ENCODE results near the gene NCAN.
A peak's percentile ranks its signal among the peaks of the same experiment; 100 is the strongest.
"Not testable (repeated sequence)": the region's sequence is repeated elsewhere in the genome, so short reads cannot be mapped to it uniquely, and the experiment has no call there.

NCAN gene

DNA sequence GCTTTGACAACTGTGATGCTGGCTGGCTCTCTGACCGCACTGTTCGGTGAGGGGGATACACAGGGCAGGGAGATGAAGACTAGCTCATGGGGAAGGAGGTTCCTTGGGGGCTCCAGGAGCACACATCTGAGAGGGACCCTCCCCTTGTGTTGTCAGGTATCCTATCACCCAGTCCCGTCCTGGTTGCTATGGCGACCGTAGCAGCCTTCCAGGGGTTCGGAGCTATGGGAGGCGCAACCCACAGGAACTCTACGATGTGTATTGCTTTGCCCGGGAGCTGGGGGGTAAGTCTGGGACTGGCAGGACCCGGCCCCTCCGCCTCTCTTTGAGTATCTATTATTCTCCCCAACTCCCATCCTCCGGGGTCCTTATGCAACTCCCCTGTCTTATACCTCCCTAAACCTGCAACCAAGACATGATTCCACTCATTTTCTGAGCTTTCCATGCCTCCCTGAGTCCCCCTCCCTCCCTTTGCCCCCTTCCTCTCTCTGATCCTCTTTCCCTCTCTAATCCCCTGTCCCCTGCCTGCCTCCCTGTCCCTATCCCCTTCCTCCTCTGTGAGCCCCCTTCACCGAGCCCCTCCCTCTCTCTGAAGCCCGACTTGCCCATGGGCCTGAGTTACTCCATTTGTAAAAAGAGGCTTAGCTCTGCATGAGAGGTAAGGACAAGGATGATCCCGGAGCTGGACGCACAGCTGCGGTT lies 12.5 kb downstream of the NCAN start:
- TF ChIP-seq ZNF274 (IDR thresholded peaks at IDR 0.05; ENCODE audit: low read depth, low read length): no peak
- no peak overlapping the region for H3K4me3 ChIP-seq (ENCODE audit: low read length)

DNA sequence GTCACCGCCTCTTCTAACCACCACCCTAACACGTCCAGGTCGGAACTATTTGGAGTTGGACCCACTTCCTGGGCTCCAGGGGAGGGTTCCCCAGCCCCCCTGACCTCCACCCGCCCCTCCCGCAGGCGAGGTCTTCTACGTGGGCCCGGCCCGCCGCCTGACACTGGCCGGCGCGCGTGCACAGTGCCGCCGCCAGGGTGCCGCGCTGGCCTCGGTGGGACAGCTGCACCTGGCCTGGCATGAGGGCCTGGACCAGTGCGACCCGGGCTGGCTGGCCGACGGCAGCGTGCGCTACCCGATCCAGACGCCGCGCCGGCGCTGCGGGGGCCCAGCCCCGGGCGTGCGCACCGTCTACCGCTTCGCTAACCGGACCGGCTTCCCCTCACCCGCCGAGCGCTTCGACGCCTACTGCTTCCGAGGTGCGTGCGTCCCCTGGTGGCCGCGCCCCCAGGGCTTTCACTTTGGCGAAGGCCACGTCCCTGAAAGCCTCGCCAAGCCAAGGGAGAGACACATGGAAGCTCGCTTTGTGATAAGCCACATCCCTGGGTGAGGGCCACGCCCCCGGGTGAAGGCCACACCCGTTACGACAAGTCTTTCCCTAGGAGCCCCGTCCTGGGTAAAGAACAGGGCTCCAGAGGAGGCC lies 13.2 kb downstream of the NCAN start:
- H3K4me3 ChIP-seq (ENCODE audit: low read length): peak overlapping the region; percentile 11; the same call in 1 of the 2 replicates
- no peak for TF ChIP-seq ZNF274 (IDR thresholded peaks at IDR 0.05; ENCODE audit: low read depth, low read length)

DNA sequence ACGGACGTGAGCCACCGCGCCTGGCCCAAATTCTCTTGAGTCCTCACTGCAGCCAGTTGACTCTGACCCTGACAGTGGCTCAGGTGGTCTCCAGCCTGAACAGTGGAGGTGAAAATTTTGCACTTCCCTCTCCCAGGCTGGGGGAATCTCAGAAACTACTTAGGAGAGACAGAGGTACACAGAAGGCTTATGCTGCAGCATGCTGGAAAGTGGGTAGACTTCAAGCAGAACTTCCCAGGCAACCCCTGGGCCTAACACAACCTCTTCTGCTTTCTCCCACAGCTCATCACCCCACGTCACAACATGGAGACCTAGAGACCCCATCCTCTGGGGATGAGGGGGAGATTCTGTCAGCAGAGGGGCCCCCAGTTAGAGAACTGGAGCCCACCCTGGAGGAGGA lies 14.4 kb downstream of the NCAN start:
- H3K4me3 ChIP-seq (ENCODE audit: low read length): no peak overlapping the region
- no peak for TF ChIP-seq ZNF274 (IDR thresholded peaks at IDR 0.05; ENCODE audit: low read depth, low read length)

DNA sequence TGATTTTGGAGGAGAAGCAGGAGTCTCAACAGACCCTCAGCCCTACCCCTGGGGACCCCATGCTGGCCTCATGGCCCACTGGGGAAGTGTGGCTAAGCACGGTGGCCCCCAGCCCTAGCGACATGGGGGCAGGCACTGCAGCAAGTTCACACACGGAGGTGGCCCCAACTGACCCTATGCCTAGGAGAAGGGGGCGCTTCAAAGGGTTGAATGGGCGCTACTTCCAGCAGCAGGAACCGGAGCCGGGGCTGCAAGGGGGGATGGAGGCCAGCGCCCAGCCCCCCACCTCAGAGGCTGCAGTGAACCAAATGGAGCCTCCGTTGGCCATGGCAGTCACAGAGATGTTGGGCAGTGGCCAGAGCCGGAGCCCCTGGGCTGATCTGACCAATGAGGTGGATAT lies 14.9 kb downstream of the NCAN start:
- TF ChIP-seq ZNF274 (IDR thresholded peaks at IDR 0.05; ENCODE audit: low read depth, low read length): no peak
- no peak overlapping the region for H3K4me3 ChIP-seq (ENCODE audit: low read length)

DNA sequence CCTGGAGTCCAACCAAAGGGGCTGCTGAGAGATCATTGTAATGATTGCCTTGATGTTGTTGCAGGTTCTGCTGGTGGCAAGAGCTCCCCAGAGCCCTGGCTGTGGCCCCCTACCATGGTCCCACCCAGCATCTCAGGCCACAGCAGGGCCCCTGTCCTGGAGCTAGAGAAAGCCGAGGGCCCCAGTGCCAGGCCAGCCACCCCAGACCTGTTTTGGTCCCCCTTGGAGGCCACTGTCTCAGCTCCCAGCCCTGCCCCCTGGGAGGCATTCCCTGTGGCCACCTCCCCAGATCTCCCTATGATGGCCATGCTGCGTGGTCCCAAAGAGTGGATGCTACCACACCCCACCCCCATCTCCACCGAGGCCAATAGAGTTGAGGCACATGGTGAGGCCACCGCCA lies 15.5 kb downstream of the NCAN start:
- no peak overlapping the region for H3K4me3 ChIP-seq (ENCODE audit: low read length)
- no peak for TF ChIP-seq ZNF274 (IDR thresholded peaks at IDR 0.05; ENCODE audit: low read depth, low read length)

DNA sequence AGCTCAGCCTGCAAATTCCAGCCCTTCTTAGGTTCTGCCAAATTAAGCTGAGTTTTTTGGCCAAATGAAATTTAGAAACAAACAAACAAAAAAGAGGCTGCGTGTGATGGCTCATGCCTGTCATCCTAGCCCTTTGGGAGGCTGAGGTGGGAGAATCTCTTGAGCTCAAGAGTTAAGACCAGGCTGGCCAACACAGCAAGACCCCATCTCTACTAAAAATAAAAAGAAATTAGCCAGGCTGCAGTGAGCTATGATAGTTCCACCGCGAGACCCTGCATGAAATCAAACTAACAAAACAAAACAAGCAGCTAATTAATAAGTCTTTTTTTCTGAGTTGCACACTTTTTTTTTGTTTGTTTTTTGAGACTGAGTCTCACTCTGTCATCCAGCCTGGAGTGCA lies 17.9 kb downstream of the NCAN start:
- H3K4me3 ChIP-seq (ENCODE audit: low read length): no peak overlapping the region
- no peak for TF ChIP-seq ZNF274 (IDR thresholded peaks at IDR 0.05; ENCODE audit: low read depth, low read length)

DNA sequence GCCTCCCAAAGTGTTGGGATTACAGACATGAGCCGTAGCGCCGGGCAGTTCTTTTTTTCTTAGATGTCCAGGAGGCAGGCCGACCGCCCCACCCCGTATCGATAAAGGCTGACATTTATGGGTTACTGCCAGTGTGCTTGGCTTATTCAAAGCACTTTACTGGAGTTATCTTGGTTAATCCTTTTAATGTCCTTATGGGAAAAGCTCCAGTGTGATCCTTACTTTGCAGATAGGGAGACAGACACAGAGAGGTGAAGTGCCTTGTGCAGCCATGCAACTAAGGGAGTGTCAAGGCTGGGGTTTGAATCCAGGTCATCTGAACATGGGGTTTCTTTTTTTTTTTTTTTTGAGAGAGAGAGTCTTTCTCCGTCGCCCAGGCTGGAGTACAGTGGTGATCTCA lies 19.2 kb downstream of the NCAN start:
- no peak overlapping the region for H3K4me3 ChIP-seq (ENCODE audit: low read length)
- no peak for TF ChIP-seq ZNF274 (IDR thresholded peaks at IDR 0.05; ENCODE audit: low read depth, low read length)

DNA sequence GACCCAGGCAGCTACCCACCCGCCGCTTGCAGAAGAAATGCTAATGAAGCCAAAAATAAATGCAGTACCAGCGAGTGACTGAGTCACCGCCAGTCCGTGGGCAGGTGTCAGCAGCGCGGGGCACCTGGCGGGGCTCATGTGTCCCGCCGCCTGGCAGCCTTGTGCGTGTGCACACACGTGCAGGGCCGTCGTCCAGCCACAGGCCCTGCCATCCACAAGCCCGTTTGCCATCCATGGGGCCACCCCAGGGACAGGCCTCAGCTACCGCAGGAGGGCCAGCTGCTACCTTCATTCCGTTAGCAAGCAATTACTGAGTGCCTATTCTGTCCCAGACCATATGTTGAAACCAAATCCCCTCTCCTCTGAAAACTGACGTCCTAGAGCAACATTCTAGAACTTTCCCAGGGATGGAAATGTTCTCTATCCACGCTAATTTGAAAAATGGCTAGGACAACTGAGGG lies 20.5 kb downstream of the NCAN start:
- no peak overlapping the region for H3K4me3 ChIP-seq (ENCODE audit: low read length)
- TF ChIP-seq ZNF274 (IDR thresholded peaks at IDR 0.05; ENCODE audit: low read depth, low read length): no peak

DNA sequence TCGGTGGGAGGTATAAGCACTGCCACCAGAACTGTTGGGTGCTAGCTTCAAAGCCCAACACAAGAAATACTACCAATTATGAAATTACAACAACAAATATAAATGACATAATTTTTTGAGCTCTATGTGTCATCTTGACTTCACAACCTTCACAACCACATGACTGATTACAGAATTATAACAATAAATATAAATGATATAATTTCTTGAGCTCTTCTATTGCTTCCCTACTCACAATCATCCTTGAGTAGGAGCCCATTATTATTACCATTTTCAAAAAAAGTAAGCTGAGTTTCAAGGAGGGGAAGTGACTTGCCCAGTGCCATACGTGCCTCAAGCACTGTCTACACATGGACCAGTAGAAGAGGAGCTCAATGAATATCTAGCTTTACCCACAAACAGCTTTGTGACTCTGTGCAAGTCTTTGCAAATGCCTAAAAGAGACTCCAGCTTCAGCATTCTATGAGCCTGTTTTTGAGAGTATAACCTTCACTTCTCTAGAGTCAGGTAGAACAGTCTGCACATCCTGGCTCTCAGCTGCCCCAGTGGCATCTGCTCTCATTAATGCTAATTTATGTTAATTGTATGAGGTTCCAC lies 22.6 kb downstream of the NCAN start:
- no peak for TF ChIP-seq ZNF274 (IDR thresholded peaks at IDR 0.05; ENCODE audit: low read depth, low read length)

DNA sequence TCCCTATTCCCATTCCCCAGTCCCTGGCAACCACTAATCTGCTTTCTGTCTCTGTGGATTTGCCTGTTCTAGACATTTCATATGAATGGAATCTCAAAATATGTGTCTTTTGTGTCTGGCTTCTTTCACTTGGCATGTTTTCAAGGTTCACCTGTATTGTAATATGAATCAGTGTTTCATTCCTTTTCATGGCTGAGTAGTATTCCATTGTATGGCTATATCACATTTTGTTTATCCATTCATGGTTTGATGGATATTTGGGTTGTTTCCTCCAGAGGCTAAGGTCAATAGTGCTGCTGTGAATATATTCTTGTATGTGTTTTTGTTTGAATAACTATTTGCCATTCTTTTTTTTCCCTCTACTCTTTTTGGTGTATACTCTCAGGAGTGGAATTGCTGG lies 24.4 kb downstream of the NCAN start:
- no peak for TF ChIP-seq ZNF274 (IDR thresholded peaks at IDR 0.05; ENCODE audit: low read depth, low read length)
- H3K4me3 ChIP-seq (ENCODE audit: low read length): no peak overlapping the region

More for the DNA sequence above, 22.6 kb downstream of the NCAN start:
- H3K4me3 ChIP-seq (ENCODE audit: low read length): no peak overlapping the region

DNA sequence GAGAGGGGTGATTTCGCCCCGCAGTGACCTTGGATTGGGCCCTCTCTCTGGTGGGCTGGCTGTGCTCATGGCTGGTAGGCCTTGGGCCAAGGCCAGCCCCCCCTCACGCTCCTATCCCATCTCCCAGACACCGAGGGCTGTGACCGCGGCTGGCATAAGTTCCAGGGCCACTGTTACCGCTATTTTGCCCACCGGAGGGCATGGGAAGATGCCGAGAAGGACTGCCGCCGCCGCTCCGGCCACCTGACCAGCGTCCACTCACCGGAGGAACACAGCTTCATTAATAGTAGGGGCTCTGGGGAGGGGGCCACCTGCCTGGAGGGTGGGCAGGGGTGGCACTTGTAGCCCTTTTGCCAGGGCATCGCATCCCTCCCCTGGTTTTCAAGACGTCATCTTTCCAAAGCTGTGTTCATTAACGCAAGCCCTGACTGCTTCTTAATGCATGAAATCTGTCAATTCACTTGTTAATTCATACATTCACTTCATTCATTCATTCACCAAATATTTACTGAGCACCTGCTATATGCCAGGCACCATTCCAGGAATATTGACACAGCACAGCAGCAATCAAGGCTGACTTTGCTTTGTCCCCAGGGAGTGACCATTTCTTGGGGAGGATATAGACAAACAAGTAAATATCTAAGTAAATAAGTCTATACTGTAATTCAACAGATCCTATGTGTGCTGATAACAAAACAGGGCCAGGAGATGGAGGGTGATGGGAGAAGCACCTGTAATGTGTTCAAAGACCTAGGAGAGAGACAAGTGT lies 26.6 kb downstream of the NCAN start:
- no peak for TF ChIP-seq ZNF274 (IDR thresholded peaks at IDR 0.05; ENCODE audit: low read depth, low read length)

DNA sequence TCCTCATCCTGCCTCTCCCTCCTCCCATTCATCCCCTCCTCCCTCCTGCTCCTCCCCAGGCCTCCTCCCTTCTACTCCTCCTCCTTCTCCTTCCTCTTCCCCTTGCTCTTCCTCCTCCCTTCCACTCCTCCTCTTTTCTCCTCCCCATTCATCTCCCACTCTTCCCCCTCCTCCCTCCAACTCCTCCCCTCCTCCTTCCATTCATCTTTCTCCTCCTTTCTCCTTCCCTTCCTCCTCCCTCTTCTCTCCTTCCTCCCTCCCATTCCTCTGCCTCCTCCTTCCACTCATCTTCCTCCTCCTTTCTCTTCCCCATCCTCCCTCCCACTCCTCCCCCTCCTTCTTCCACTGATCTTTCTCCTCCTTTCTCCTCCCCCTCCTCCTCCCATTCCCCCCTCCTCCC lies 27.9 kb downstream of the NCAN start:
- no peak for TF ChIP-seq ZNF274 (IDR thresholded peaks at IDR 0.05; ENCODE audit: low read depth, low read length)
- H3K4me3 ChIP-seq (ENCODE audit: low read length): no peak overlapping the region

More for the DNA sequence above, 26.6 kb downstream of the NCAN start:
- no peak overlapping the region for H3K4me3 ChIP-seq (ENCODE audit: low read length)

DNA sequence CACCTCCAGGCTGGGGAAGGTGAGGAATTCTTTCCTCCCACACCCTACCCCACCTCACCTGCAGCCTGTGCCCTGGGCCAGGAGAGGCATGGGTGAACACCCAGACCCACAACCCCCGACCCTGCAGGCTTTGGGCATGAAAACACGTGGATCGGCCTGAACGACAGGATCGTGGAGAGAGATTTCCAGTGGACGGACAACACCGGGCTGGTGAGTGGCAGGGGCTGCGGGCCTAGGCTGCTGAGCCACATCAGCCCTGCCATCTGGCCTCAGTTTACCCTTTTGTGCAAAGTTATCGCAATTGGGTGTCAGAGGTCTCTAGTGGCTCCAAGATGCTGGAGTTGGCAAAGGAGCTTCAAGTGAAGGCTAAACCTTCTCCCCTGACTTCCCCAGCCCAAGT lies 28.7 kb downstream of the NCAN start:
- no peak for TF ChIP-seq ZNF274 (IDR thresholded peaks at IDR 0.05; ENCODE audit: low read depth, low read length)
- no peak overlapping the region for H3K4me3 ChIP-seq (ENCODE audit: low read length)

DNA sequence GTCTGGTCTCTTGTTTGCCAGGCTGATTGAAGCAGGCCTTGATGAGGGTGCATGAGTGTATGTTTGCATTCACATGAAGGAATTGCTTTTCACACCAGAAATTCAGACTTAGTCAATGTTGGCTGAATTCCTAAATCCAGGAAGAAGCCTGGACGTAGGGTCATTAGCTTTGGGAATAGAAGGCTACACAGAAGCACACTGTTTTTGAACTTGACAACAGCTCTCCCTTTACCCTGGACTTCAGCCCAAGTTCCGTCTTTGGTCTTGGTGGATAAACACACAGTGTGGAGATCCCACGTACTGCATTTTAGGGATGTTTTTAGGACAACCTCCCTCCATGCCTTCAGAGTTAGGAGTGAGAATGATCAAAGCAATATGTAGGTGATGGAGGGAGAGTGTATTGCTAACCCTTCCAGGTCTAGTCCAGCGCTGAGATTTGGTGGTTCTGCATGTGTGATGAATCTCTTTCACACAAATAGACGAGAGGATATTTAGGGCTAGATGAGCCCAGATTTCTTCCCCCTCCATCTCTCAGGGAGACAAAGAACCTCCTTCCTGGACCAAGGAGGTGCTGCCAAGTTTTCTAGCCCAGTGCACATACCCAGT lies 38.5 kb downstream of the NCAN start:
- no peak for TF ChIP-seq ZNF274 (IDR thresholded peaks at IDR 0.05; ENCODE audit: low read depth, low read length)
- no peak overlapping the region for H3K4me3 ChIP-seq (ENCODE audit: low read length)

DNA sequence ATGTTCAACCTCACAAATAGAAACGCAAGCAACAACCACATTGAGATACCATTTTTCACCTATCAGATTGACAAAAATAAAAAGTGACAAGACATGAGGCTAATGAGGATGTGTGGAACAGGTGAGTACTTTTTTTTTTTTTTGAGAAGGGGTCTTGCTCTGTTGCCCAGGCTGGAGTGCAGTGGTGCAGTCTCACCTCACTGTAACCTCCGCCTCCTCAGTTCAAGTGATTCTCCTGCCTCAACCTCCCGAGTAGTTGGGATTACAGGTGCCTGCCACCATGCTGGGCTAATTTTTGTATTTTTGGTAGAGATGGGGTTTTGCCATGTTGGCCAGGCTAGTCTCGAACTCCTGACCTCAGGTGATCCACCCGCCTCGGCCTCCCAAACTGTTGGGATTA lies 41.7 kb downstream of the NCAN start:
- not testable (repeated sequence) for H3K4me3 ChIP-seq (ENCODE audit: low read length)

All from GM08714 (cell line).